Stimulated activated CD4-positive, alpha-beta T cell treated with anti-CD3 and anti-CD28 coated beads, Interleukin-1b, Interleukin-23, amount 100 ng/mL, for 4 hours (primary cell): ENCODE results near the gene NBEA.

Source experiments
- DNase-seq, 2 donors: peaks; one replicate each; pipeline ENCODE4 v3.0.0-alpha.2; 2020; ENCODE audit warnings: low read depth in 2 of 2

Gene NBEA

GRCh38 chr13:35501661-35502235 lies 559.7 kb downstream of the NBEA start:
- no peak for DNase-seq

DNA sequence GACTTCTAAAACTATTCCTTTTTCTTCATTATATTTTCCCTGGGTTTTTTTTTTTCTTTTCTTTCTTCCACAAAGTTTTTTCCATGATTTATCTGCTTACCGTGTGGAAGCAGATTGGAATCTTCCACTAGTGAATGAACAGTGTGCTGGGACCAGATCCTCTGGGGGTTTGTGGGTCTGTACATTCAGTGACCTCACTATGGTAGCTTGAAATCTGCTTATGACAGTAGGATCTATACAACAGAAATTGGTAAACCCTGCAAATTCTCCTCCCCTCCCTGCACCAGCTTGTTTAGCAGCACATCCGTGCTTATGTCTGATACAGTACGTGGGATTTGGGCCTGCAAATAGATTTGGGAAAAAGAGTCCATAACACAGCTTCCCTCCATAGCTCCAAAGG lies 560.4 kb downstream of the NBEA start:
- no peak for DNase-seq

GRCh38 chr13:35512271-35512920 lies 570.3 kb downstream of the NBEA start:
- DNase-seq, result no peak

- DNase-seq, result no peak
Observed at GRCh38 chr13:35514061-35514477, 572.0 kb downstream of the NBEA start.

GRCh38 chr13:35514801-35515502 lies 572.9 kb downstream of the NBEA start:
- DNase-seq, result no peak

- DNase-seq, result no peak
Observed at GRCh38 chr13:35518337-35518946, 576.4 kb downstream of the NBEA start.

DNA sequence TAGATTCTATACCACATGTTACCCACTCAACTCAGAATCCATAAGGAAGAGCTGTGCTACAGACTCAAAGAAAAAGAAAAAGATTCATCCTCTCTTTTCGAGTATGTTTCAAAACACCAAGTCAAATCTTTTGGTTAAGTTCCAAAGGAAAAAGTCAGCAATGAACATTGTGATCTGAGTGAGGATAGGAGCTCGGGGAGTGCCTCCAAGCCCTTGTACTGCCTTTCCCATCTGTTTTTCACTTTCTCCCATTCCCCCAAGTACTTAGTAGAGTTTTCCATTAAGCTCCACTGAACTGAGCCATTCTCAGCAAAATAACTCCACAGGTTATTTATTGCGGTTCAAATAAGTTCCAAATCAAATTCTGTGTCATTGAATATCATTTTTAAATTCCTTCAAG lies 582.1 kb downstream of the NBEA start:
- DNase-seq, result no peak

- DNase-seq, result no peak
Observed at GRCh38 chr13:35526577-35526976, 584.5 kb downstream of the NBEA start.

GRCh38 chr13:35527451-35527850 lies 585.4 kb downstream of the NBEA start:
- DNase-seq, result no peak

DNA sequence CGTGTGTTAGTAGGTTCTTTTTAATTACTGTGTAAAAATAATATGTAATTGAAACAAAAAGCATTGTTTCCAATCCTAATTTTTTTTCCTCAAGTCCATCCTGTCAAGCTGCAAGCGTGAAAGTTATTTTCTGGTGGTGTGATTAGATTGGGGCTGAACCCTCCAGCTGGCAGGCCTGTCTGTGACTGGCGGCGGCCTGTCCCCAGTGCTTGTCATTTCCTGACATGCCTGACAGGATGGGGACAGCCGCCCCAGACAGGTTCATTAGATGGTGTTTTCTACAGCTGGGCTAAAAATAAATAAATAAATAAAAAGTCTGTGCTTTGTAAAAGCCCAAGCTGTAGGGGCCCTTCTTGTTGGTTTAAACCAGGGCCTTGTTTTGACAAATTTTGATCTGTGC lies 588.1 kb downstream of the NBEA start:
- no peak for DNase-seq

- DNase-seq, result no peak
Observed at GRCh38 chr13:35530581-35530980, 588.5 kb downstream of the NBEA start.

DNA sequence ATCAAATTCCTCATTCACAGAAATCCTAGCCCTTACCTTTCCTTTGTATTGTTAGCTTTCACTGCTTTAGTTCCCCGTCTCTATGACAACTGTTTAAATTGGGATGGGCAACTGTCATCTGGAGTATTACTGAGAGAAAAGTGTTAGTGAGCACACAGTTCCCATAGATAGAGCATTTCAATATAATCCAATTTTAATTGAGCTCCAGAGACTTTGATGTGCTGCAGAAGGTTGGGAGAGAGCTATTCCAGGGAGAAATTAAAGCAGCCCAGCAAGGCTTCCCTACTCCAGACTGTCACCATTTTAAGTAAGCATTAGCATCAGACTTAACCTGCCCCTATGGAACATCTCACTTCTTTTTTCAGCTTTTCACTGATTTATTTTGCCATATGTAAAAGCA lies 589.5 kb downstream of the NBEA start:
- DNase-seq, result no peak

GRCh38 chr13:35534343-35534742 lies 592.3 kb downstream of the NBEA start:
- DNase-seq, result no peak

GRCh38 chr13:35548790-35549189 lies 606.7 kb downstream of the NBEA start:
- no peak for DNase-seq

DNA sequence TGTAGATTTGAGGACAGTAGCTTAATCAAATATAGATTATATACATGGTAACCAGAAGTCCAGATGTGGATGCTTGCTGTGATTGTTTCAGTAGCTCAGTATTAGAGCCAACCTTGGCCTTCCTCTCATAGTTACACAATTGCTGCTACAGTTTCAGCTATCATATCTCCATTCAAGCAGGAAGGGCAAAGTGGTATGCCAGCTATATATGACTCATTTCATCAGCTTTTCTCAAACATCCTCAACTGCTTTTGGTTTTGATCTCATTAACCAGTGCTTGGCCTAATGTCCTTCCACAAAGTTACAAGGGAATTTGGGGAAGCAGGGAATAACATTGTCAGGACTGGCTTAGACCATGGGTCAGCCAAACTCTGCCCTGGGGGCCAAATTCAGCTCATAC lies 607.4 kb downstream of the NBEA start:
- DNase-seq, result no peak

- no peak for DNase-seq
Observed at GRCh38 chr13:35552172-35552844, 610.2 kb downstream of the NBEA start.

DNA sequence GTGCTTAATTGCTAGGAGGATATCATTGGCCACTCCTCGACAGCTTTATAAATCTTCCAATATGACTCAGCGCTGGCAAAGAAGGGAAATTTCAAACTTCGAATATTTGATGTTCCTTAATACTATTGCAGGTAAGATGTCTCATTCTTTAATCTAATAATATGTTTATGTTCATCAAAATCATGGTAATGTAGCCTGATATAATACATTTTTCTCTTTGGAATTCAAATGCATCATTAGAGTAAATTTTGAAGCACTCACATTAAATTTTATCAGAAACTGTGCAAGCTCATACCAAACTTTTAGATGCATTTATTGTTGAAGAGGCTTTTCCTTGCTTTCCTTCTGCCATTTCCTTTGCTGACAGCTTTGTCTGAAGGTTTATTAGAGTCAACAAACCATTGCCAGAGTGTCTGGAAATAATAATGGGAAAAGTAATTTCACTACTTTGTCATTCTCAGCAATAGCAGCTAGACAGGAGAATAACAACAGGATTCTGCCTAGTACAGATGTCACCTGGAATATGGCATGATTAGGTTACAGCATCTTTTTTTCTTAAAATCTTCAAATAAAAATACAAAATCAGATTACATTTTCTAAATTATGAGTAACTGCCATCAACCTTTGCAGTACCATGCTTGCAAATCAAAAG lies 613.0 kb downstream of the NBEA start:
- no peak for DNase-seq

GRCh38 chr13:35557475-35557874 lies 615.4 kb downstream of the NBEA start:
- no peak for DNase-seq

DNA sequence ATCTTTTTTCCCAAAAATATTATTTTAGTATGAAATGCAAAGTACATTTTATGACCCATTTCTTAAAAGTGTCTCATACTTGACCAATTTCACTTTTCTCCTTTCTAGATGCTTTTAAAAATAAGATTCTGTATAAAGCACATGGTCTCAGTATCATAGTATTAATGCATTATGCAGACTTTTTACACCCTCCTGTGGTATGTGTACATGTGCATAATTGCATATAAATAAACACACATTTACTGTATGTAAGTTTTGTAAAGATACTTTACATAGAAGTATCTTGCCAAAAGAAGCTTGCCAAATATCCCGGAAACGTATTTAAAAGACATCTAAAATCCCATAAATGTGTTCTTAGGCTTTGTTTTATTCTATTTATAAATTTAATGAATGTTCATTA lies 619.5 kb downstream of the NBEA start:
- no peak for DNase-seq

DNA sequence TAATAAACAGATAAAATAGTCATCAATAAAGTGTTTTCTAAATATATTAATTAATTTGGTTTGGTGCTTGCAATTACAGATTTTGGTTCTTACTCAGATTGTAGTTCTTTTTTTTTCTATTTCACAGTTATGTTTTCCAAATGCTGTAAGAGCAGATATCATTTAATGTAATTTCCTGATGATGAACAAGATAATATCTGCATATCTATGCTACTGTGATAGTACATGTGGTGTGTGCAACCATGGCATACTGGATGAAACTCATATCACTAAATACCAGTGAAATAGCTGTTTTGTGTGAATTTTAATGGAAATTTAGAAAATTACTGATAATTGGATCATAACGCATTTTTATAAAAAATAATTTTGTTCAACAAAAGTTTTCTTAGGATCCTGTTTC lies 623.2 kb downstream of the NBEA start:
- DNase-seq, result no peak

DNA sequence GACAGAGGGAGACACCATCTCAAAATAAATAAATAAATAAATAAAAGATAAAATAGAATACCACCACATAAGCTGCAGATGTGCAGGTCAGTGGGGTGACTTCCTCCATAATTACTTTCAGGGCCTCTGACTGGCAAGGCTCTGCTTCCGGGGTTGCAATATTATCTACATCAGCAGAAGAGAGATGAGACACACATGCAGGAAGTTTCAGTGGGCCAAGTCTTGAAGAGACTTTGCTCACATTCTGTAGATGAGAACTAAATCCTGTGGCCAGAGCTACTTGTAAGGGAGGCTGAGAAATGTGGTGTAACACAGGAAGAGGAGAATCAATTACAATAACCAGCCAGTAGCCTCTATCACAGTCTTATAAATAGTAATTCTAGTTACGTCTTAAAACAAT lies 624.3 kb downstream of the NBEA start:
- no peak for DNase-seq
